ENCODE measurements around the gene NOXO1.

- TF ChIP-seq, protein P1, sequence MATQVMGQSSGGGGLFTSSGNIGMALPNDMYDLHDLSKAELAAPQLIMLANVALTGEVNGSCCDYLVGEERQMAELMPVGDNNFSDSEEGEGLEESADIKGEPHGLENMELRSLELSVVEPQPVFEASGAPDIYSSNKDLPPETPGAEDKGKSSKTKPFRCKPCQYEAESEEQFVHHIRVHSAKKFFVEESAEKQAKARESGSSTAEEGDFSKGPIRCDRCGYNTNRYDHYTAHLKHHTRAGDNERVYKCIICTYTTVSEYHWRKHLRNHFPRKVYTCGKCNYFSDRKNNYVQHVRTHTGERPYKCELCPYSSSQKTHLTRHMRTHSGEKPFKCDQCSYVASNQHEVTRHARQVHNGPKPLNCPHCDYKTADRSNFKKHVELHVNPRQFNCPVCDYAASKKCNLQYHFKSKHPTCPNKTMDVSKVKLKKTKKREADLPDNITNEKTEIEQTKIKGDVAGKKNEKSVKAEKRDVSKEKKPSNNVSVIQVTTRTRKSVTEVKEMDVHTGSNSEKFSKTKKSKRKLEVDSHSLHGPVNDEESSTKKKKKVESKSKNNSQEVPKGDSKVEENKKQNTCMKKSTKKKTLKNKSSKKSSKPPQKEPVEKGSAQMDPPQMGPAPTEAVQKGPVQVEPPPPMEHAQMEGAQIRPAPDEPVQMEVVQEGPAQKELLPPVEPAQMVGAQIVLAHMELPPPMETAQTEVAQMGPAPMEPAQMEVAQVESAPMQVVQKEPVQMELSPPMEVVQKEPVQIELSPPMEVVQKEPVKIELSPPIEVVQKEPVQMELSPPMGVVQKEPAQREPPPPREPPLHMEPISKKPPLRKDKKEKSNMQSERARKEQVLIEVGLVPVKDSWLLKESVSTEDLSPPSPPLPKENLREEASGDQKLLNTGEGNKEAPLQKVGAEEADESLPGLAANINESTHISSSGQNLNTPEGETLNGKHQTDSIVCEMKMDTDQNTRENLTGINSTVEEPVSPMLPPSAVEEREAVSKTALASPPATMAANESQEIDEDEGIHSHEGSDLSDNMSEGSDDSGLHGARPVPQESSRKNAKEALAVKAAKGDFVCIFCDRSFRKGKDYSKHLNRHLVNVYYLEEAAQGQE (IDR thresholded peaks at IDR 0.05; ENCODE audit: borderline replicate concordance): no peak
- TF ChIP-seq, protein P2, sequence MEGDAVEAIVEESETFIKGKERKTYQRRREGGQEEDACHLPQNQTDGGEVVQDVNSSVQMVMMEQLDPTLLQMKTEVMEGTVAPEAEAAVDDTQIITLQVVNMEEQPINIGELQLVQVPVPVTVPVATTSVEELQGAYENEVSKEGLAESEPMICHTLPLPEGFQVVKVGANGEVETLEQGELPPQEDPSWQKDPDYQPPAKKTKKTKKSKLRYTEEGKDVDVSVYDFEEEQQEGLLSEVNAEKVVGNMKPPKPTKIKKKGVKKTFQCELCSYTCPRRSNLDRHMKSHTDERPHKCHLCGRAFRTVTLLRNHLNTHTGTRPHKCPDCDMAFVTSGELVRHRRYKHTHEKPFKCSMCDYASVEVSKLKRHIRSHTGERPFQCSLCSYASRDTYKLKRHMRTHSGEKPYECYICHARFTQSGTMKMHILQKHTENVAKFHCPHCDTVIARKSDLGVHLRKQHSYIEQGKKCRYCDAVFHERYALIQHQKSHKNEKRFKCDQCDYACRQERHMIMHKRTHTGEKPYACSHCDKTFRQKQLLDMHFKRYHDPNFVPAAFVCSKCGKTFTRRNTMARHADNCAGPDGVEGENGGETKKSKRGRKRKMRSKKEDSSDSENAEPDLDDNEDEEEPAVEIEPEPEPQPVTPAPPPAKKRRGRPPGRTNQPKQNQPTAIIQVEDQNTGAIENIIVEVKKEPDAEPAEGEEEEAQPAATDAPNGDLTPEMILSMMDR (IDR thresholded peaks at IDR 0.05; ENCODE audit: poor library complexity, severe bottlenecking): no peak
- TF ChIP-seq EZH2 (IDR thresholded peaks at IDR 0.05; ENCODE audit: borderline replicate concordance, insufficient read depth, low read length, poor library complexity, severe bottlenecking) (no peak), POLR2AphosphoS5 (IDR thresholded peaks at IDR 0.05) (no peak), MXI1 (conservative IDR thresholded peaks at IDR 0.05; ENCODE audit: poor library complexity, severe bottlenecking) (no peak)
These were observed 23.7 kb upstream of the NOXO1 start for GRCh38 chr16:2004795-2005517.

Measured in neural cell (in vitro differentiated cells).